IPS-18a (cell line): ENCODE results near the gene AFAP1L2.

Experiments
- H3K27ac ChIP-seq: one replicate; pipeline ENCODE4 v1.5.1; 2013; ENCODE audit warnings: low read length
- H3K27me3 ChIP-seq: one replicate; pipeline ENCODE4 v1.6.1; 2013; ENCODE audit warnings: mild to moderate bottlenecking, low read length; ENCODE audit not compliant: control insufficient read depth, insufficient read depth
- H3K36me3 ChIP-seq: one replicate; pipeline ENCODE4 v1.6.1; 2013; ENCODE audit warnings: low read depth, low read length; ENCODE audit not compliant: control insufficient read depth
- H3K4me1 ChIP-seq: one replicate; pipeline ENCODE4 v1.6.1; 2013; ENCODE audit warnings: low read depth, low read length; ENCODE audit not compliant: control insufficient read depth
- H3K4me3 ChIP-seq: one replicate; pipeline ENCODE4 v1.5.1; 2013; ENCODE audit warnings: low read length
- H3K9ac ChIP-seq: one replicate; pipeline ENCODE4 v1.6.1; 2013; ENCODE audit warnings: mild to moderate bottlenecking, low read length, moderate library complexity
- H3K9me3 ChIP-seq: one replicate; pipeline ENCODE4 v1.6.1; 2013; ENCODE audit warnings: low read depth, low read length; ENCODE audit not compliant: control insufficient read depth

Gene AFAP1L2

GRCh38 chr10:114380797-114381196, 23.5 kb downstream of the AFAP1L2 start:
- Histone ChIP-seq H3K9ac (no peak overlapping the region), H3K4me1 (no peaks in the 10 kb centered on the region), H3K36me3 (no peaks in the 10 kb centered on the region), H3K9me3 (no peaks in the 10 kb centered on the region), H3K27me3 (no peaks in the 10 kb centered on the region), H3K4me3 (no peak overlapping the region), H3K27ac (no peak overlapping the region)

GRCh38 chr10:114380060-114380459, 24.2 kb downstream of the AFAP1L2 start:
- no peaks in the 10 kb centered on the region for H3K36me3 ChIP-seq
- no peak overlapping the region for H3K27ac ChIP-seq
- no peaks in the 10 kb centered on the region for H3K27me3 ChIP-seq
- H3K9ac ChIP-seq = no peak overlapping the region
- no peaks in the 10 kb centered on the region for H3K4me1 ChIP-seq
- H3K9me3 ChIP-seq = no peaks in the 10 kb centered on the region
- no peak overlapping the region for H3K4me3 ChIP-seq

DNA sequence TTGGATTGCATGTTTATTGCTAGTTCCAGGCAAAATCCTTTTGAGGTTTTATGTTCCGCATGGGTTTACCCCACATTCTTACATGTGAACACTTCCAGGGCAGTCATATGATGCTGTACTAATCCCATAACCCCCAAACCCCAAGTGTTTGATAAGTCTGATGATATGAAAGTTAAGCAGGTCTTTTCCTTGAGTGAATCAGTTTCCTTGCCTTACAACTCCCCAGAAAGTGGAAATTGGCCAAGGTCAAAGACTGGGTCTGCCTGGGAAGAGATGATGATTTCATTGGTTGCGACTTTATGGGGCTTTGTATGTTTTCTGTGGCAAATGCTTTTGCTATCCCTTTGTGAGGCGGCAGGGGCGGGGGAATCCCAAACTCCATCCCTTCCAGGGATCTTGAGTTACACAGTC, 24.7 kb downstream of the AFAP1L2 start:
- no peak overlapping the region for H3K9ac ChIP-seq
- H3K9me3 ChIP-seq = no peaks in the 10 kb centered on the region
- no peaks in the 10 kb centered on the region for H3K27me3 ChIP-seq
- H3K4me1 ChIP-seq = no peaks in the 10 kb centered on the region
- no peaks in the 10 kb centered on the region for H3K36me3 ChIP-seq
- no peak overlapping the region for H3K4me3 ChIP-seq
- H3K27ac ChIP-seq = no peak overlapping the region

- H3K27me3 ChIP-seq = no peaks in the 10 kb centered on the region
- H3K9me3 ChIP-seq = no peaks in the 10 kb centered on the region
- H3K36me3 ChIP-seq = no peaks in the 10 kb centered on the region
- H3K9ac ChIP-seq = no peak overlapping the region
- H3K4me3 ChIP-seq = no peak overlapping the region
- no peaks in the 10 kb centered on the region for H3K4me1 ChIP-seq
- H3K27ac ChIP-seq = no peak overlapping the region
These were observed 27.8 kb downstream of the AFAP1L2 start for GRCh38 chr10:114376523-114376922.

- Histone ChIP-seq H3K27ac (no peak overlapping the region), H3K4me3 (no peak overlapping the region), H3K9ac (no peak overlapping the region), H3K27me3 (no peaks in the 10 kb centered on the region), H3K4me1 (no peaks in the 10 kb centered on the region), H3K36me3 (no peaks in the 10 kb centered on the region), H3K9me3 (no peaks in the 10 kb centered on the region)
These were observed 29.3 kb downstream of the AFAP1L2 start for GRCh38 chr10:114375047-114375446.

DNA sequence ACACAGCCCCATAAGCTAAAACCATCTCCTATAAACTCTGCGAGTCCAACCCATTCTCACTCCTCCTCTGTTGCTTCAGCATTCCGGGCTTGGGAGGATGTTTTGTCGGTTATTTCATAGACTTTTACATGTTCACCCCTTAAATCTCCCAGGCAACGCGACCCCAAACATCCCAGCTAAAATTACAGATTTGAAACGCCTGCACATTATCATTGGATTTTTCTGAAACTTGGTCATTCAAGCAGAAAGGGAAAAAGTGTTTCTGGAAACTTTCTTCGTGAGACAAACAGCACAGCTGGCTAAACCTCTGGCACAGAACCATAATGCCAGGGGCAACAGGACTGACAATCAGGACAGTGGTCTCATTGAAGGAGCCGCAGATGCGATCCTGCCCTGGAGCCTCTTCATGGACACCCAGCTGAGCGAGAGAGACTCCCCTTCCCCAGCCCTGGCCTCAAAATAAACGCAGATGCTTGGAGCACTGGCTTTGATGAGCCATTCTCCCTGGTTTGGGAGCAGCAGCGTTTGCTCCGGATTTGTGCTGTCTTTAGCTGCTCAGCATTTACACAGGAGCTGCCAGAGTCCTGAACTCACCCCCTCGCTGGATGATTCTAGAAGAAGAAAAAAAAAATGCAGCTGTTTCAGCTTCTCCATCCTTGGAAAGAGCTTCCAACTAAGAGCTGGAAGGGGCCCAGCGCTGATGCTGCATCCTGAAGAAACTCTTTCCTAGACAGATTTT, 30.1 kb downstream of the AFAP1L2 start:
- Histone ChIP-seq H3K27ac (no peak overlapping the region), H3K4me3 (no peak overlapping the region), H3K27me3 (no peaks in the 10 kb centered on the region), H3K9ac (no peak overlapping the region), H3K9me3 (no peaks in the 10 kb centered on the region), H3K4me1 (no peaks in the 10 kb centered on the region), H3K36me3 (no peaks in the 10 kb centered on the region)

- no peak overlapping the region for H3K4me3 ChIP-seq
- no peaks in the 10 kb centered on the region for H3K4me1 ChIP-seq
- no peaks in the 10 kb centered on the region for H3K36me3 ChIP-seq
- H3K27me3 ChIP-seq = no peaks in the 10 kb centered on the region
- H3K9ac ChIP-seq = no peak overlapping the region
- H3K9me3 ChIP-seq = no peaks in the 10 kb centered on the region
- no peak overlapping the region for H3K27ac ChIP-seq
These were observed 30.7 kb downstream of the AFAP1L2 start for GRCh38 chr10:114373631-114374030.

DNA sequence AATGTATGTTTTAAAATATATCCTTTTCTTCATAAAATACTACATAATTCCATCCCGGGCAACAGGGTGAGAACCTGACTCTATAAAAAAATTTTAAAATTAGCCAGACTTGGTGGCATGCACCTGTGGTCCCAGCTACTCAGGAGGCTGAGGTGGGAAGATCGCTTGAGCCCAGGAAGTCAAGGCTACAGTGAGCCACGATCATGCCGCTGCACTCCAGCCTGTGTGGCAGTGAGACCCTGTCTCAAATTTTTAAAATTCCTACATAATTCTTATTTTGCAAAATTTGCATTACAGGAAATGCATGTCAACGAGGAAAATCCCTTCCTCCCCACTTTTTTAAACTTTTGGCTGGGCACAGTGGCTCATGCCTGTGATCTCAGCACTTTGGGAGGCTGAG, 31.3 kb downstream of the AFAP1L2 start:
- Histone ChIP-seq H3K9me3 (no peaks in the 10 kb centered on the region), H3K36me3 (no peaks in the 10 kb centered on the region), H3K4me3 (no peak overlapping the region), H3K27ac (no peak overlapping the region), H3K4me1 (no peaks in the 10 kb centered on the region), H3K9ac (no peak overlapping the region), H3K27me3 (no peaks in the 10 kb centered on the region)

DNA sequence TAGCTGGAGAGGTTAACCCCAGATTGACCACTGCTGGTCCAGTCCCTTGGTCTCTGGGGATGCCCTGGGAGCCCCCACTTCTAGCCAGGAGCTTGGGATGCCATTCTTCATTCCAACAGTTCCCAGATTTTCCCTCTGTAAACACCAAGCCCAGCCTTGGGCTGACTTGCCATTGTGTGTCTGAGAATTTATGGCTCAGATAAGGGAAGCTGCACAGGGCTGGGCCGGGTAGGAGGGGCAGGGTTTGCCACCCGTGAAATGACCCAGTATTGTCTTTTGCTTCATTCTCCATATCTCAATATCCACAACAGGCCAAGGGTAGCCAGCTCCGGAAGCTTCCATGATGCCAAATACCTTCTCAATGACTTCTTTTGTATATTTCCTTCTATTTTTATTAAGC, 32.1 kb downstream of the AFAP1L2 start:
- Histone ChIP-seq H3K36me3 (no peaks in the 10 kb centered on the region), H3K9me3 (no peaks in the 10 kb centered on the region), H3K9ac (no peak overlapping the region), H3K4me1 (no peaks in the 10 kb centered on the region), H3K27me3 (no peaks in the 10 kb centered on the region), H3K4me3 (no peak overlapping the region), H3K27ac (no peak overlapping the region)

- H3K27ac ChIP-seq = no peak overlapping the region
- no peaks in the 10 kb centered on the region for H3K27me3 ChIP-seq
- H3K4me3 ChIP-seq = no peak overlapping the region
- no peaks in the 10 kb centered on the region for H3K36me3 ChIP-seq
- no peaks in the 10 kb centered on the region for H3K9me3 ChIP-seq
- H3K9ac ChIP-seq = no peak overlapping the region
- no peaks in the 10 kb centered on the region for H3K4me1 ChIP-seq
These were observed 33.3 kb downstream of the AFAP1L2 start for GRCh38 chr10:114370966-114371365.

DNA sequence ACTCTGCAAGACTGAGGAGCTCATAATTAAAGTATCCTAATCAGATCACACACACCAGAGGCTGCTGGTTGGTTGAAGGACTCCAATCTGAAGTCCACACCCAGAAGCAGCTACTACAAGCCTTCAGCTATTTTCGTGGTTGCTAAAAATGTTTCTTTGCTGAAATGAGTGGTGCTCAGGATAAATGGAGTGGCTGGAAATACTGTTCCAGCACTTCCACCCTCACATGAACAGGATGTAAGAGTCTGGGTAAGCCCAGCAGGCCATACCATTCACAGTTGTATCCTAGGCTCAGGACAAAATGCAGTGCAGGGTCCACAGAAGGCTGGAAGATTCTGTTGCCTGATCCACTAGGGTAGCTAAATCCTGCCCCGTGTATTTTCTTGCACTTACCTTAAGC, 34.1 kb downstream of the AFAP1L2 start:
- no peaks in the 10 kb centered on the region for H3K4me1 ChIP-seq
- H3K4me3 ChIP-seq = no peak overlapping the region
- no peaks in the 10 kb centered on the region for H3K9me3 ChIP-seq
- H3K27me3 ChIP-seq = no peaks in the 10 kb centered on the region
- H3K27ac ChIP-seq = no peak overlapping the region
- no peak overlapping the region for H3K9ac ChIP-seq
- no peaks in the 10 kb centered on the region for H3K36me3 ChIP-seq

GRCh38 chr10:114368057-114368391, 36.3 kb downstream of the AFAP1L2 start:
- H3K9me3 ChIP-seq = no peaks in the 10 kb centered on the region
- no peak overlapping the region for H3K4me3 ChIP-seq
- no peaks in the 10 kb centered on the region for H3K36me3 ChIP-seq
- no peak overlapping the region for H3K9ac ChIP-seq
- no peaks in the 10 kb centered on the region for H3K27me3 ChIP-seq
- H3K27ac ChIP-seq = no peak overlapping the region
- no peaks in the 10 kb centered on the region for H3K4me1 ChIP-seq
